OCI-M1 (cell line): ENCODE measurements around the gene SELENOI.
A peak's percentile ranks its signal among the peaks of the same experiment; 100 is the strongest.
"Not testable (repeated sequence)": the region's sequence is repeated elsewhere in the genome, so short reads cannot be mapped to it uniquely, and the experiment has no call there.

ENCODE experiments used
- DNase-seq: peaks from one replicate; lab custom pipeline; 2025; lab: John Stamatoyannopoulos, UW

Gene SELENOI

GRCh38 chr2:26327291-26328272, 18.4 kb upstream of the SELENOI start:
- DNase-seq: peak; percentile 64

- DNase-seq: not testable (repeated sequence)
These were observed 16.9 kb upstream of the SELENOI start for GRCh38 chr2:26329083-26329482.

GRCh38 chr2:26330114-26330549, 15.8 kb upstream of the SELENOI start:
- DNase-seq: peak; percentile 95

- DNase-seq: no peak
These were observed 15.3 kb upstream of the SELENOI start for GRCh38 chr2:26330604-26331003.

GRCh38 chr2:26331321-26331720, 14.6 kb upstream of the SELENOI start:
- DNase-seq: not testable (repeated sequence)

GRCh38 chr2:26333293-26333692, 12.7 kb upstream of the SELENOI start:
- DNase-seq: no peak

- DNase-seq: no peak
These were observed 10.7 kb upstream of the SELENOI start for GRCh38 chr2:26335231-26335630.

- no peak for DNase-seq
These were observed 9.2 kb upstream of the SELENOI start for GRCh38 chr2:26336719-26337118.

GRCh38 chr2:26337298-26337697, 8.6 kb upstream of the SELENOI start:
- DNase-seq: no peak

- DNase-seq: no peak
These were observed 5.1 kb upstream of the SELENOI start for GRCh38 chr2:26340831-26341230.

GRCh38 chr2:26344581-26345282, 1.2 kb upstream of the SELENOI start:
- DNase-seq: peak; percentile 62

GRCh38 chr2:26345283-26345544, 729 bp upstream of the SELENOI start:
- no peak for DNase-seq

GRCh38 chr2:26346454-26347053, 611 bp downstream of the SELENOI start, which contains the start of gene ADGRF3:
Gene ADGRF3, minus strand, starts transcription at chr2:26346789. Its CDS starts 555 bp downstream, at chr2:26346234.
- peak; percentile 86 for DNase-seq

GRCh38 chr2:26347286-26347865, 1.4 kb downstream of the SELENOI start:
- DNase-seq: peak; percentile 62

- no peak for DNase-seq
These were observed 3.7 kb downstream of the SELENOI start for GRCh38 chr2:26349690-26350089.

- DNase-seq: no peak
These were observed 5.6 kb downstream of the SELENOI start for GRCh38 chr2:26351375-26352090.

GRCh38 chr2:26352892-26353291, 6.9 kb downstream of the SELENOI start:
- peak; percentile 29 for DNase-seq

- not testable (repeated sequence) for DNase-seq
These were observed 8.5 kb downstream of the SELENOI start for GRCh38 chr2:26354469-26354868.

- peak; percentile 95 for DNase-seq
These were observed 9.4 kb downstream of the SELENOI start for GRCh38 chr2:26355038-26355995.

GRCh38 chr2:26356111-26356510, 10.2 kb downstream of the SELENOI start:
- DNase-seq: no peak
